ENCODE data around the gene CD63. TPM values are rescaled to one million over a fixed set of nuclear protein-coding genes. Genes with fewer than 3 reads are reported as not detected.

CD63 gene
- total RNA-seq, 1 experiment from 2014 or later: 1,362 TPM

DNA sequence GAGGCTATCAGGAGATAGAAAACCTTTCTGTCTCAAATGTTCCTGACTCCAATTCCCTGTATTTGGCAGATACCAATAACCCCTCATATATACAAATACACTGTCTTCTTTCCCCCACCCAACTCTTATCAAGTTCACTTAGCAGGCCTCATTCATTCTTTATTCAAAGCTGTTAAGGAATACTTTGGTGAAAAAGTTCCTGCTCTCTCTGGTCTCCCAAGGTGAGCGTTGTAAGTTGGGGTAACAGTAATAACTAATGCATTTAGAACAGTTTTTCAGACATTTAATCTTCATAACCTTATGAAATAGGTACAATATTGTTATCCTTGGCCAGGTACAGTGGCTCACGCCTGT is 10.2 kb upstream of the CD63 start:
- DNase-seq (ENCODE audit: low spot score): no peak

DNA sequence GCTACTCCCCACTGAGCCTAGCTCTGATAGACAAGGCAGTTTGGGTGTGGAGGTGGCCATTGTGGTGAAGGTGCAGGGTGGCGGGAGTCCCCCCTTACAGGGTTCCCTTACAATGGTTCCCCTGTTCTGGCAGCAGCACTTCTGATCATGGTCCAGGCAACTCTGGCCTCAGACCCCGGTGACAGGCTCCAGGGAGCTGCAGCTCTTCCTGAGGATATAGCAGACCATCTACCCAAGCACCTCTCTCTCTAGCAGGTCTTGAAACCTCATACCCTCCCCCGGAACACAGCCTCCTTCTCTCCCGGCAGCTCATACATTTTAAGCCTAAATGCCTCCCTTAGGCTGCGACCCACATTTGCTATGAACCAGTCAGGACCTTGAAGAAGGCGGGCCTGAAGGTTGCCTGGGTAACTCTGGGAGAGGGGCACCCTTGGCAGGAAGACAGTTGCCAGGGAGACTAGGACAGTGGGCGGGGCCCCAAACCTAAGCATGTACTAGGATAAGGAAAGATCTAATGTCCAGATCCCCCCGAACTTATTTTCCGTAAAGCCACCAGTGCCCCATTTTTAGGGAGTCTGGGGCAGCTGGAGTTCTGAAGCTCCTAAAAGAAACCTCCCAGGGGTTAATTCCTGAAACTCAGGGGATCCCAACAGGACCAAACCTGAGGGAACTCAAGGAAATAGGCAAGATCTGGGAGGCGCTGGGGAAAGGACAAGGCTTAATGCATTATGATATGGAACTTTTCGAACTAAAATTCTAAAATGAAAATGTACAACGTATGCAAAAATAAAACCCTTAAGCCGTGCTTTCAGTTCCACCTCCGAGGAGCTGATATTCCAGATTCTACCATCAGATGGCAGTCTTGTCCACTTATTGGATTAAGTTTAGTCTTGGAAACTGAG is 9.6 kb upstream of the CD63 start:
- DNase-seq (ENCODE audit: low spot score): peak; percentile 71

DNA sequence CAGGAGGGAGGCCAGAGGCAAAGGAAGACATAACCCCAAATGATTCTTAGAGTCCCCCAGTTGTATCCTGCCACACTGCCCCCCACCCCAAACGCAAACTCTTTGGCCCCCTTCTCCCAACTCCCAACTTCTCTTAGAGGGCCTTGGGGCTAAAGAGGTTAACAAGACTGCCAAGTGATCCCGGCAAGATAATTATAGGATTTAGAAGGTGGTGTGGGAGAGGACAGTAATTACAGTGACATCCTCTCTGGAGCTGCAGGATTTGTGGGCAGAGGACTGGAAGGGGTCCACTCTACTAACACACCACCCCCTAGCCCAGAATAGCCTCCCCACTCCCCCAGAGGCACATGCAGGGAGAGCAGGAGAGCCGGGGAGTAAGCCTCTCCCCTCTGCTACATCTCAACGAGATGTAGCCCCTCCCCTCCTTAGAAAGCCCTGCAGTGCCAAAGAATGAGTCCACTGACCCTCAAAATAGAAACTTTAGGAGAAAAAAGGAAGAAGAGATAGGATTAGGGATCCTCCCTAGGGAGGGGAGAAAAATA is 8.8 kb upstream of the CD63 start:
- no peak for DNase-seq (ENCODE audit: low spot score)

DNA sequence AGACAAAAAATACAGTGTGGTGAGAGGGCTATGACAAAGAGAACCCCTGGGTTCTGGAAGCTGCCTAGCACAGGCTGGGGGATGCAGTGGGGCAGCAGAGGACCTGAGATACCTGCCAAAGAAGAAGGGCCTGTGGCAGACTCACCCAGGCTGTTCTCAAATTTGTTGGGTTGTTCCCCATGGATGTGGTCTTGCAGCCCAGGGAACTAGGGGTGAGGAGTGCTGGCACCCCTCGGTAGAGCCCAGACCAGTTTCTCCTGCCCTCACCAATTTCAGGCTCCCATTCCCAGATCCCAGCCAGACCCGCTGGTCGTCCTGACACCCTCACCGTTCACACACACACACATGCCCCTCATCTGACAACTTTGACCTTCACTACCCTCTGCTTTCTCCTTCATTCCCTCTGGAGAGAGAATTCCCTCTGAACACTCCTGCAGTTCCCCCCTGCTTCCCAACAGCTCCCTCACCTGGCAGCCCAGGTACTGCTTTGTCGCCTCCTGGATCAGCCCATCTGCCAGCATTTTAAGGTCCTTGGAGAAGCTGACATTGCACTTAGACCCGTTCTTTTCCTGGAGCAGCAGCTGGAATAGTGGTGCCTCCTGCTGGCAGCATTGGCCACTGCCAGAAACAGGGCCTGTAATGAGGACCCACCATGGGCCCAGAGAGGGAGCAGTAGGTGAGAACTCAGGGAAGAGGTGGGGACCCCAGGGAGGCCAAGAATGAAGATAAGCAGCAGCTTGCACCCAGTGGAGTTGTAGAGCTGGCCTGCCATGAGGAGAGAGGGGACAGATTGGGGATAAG is 8.2 kb upstream of the CD63 start:
- DNase-seq (ENCODE audit: low spot score): peak; percentile 52

GRCh38 chr12:55736076-55736475 is 7.3 kb upstream of the CD63 start:
- no peak for DNase-seq (ENCODE audit: low spot score)

- DNase-seq (ENCODE audit: low spot score): no peak
These were observed 5.8 kb upstream of the CD63 start for GRCh38 chr12:55734595-55734994.

GRCh38 chr12:55733858-55734257 is 5.0 kb upstream of the CD63 start:
- no peak for DNase-seq (ENCODE audit: low spot score)

DNA sequence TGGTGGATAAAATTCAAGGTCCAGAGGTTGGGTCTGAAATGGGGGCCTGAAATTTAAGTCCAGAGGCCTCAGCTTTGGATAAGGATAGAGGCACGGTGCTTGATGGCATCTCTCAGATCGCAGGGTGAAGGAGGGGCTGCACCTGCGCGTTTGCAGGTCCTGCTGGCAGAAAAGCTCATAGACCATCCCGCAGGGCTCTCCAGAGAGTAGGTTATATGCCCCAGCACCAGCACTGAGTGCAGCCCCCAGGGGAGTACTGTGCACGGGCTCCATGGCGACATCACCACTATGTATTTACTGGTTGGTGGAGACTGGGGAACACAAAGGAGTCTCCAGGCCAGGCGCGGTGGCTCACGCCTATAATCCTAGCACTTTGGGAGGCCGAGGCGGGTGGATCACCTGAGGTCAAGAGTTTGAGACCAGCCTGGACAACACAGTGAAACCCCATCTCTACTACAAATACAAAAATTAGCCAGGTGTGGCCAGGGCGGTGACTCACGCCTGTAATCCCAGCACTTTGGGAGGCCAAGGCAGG is 4.3 kb upstream of the CD63 start:
- DNase-seq (ENCODE audit: low spot score): no peak

DNA sequence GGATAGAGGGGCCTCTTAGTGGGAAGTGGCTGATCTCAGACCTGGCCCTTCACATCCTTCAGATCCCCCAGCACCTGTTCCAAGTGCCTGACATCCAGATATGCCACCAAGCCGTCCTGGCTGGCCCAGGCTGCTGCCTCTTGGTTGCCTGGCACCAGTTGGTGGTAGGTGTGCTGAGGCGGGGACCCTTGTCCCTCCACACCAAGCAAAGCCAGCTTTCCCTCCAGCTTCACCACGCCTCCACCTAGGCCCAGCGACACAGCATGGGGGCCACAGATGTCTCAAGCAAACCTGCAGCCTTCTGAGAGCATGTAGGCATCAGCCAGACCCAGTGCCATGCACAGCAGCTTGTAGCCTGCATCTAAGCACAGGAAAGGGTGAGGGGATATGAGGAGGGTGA is 3.5 kb upstream of the CD63 start:
- no peak for DNase-seq (ENCODE audit: low spot score)

DNA sequence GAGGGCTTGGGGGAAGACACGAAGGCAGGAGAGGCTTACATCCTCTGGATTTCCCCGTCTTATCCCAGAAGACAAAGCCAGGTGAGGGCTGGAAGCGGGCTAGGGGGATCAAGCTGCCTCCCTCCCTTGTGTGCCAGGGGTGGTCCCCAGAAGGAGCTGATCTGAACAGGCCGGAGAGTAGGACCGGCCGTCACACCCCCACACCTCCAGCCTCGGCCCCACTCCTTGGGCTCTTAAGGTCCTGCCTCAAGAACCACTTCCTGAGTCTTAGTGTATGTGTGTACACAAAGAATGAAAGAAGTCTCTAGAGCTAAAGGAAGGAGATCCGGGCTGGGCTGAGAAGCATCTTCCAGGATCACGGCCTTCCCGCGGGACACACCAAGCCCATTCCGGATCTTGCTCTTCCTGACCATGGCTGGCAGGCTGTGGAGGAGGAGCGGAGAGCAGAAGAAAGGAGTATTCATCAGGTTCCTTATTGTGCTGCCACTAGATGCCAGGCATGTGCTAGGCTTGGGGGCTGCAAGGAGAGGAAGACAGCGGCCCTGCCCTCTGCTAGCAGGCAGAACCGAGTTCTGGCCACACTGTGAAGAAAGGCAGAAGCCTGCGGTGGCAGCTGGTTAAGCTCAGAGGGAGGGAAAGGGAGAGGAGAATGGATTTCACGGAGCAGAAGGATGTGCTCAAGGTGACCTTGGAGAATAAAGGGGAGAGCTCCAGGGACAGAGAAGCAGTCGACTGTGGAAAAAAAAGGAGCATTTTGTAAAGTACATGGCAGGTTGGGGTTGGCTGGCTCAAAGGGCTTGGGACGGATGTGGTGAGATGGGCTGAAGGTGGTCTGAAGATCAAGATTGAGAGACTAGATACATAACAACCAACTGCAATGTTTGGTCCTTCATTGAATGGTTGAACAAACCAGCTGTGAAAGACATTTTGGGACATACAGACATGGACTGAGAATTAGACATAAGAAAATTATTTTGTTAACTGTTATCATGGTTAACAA is 1.3 kb upstream of the CD63 start:
- peak; percentile 56 for DNase-seq (ENCODE audit: low spot score)

DNA sequence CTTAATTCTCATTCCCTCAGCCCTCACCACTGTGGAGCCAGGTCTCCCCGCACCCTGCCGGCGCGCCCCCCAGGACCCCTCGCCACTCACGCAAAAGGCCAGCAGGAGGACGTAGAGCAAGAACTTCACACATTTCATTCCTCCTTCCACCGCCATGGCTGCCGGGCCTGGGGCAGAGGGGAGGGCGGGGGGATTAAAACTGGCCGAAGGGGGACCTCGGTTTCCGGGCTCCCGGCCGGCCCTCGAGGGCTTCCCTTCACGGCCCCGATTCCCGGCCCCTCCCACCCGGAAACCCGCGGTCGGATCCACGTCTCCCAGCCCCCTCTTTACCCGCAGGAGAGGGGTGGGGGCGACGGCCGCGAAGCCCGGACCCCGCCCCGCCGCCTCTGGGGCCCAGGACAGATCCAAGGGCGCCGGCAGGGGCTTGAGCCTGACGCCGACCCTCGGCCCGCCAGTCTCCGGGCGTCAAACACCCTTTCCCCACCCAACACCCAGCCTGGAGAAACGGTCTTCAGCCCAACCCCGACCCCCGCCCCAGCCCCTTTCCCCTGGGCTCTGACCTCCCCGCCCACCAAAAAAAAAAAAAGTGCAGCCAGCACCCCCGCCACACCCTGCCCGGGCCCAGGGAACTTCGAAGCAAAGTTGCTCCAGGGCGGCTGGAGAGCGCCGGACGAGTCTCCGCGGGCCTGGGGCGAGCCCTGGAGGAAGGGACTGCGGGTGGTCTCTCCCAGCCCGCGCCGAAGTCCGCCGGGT is 447 bp downstream of the CD63 start:
- peak; percentile 48 for DNase-seq (ENCODE audit: low spot score)

- peak; percentile 75 for DNase-seq (ENCODE audit: low spot score)
These were observed 1.1 kb downstream of the CD63 start for GRCh38 chr12:55727643-55728185.

- DNase-seq (ENCODE audit: low spot score): no peak
These were observed 1.8 kb downstream of the CD63 start for GRCh38 chr12:55726971-55727370.

- DNase-seq (ENCODE audit: low spot score): no peak
These were observed 3.3 kb downstream of the CD63 start for GRCh38 chr12:55725556-55725955.

GRCh38 chr12:55724940-55725309 is 3.9 kb downstream of the CD63 start:
- DNase-seq (ENCODE audit: low spot score): no peak

- no peak for DNase-seq (ENCODE audit: low spot score)
These were observed 4.4 kb downstream of the CD63 start for GRCh38 chr12:55724226-55724939.

DNA sequence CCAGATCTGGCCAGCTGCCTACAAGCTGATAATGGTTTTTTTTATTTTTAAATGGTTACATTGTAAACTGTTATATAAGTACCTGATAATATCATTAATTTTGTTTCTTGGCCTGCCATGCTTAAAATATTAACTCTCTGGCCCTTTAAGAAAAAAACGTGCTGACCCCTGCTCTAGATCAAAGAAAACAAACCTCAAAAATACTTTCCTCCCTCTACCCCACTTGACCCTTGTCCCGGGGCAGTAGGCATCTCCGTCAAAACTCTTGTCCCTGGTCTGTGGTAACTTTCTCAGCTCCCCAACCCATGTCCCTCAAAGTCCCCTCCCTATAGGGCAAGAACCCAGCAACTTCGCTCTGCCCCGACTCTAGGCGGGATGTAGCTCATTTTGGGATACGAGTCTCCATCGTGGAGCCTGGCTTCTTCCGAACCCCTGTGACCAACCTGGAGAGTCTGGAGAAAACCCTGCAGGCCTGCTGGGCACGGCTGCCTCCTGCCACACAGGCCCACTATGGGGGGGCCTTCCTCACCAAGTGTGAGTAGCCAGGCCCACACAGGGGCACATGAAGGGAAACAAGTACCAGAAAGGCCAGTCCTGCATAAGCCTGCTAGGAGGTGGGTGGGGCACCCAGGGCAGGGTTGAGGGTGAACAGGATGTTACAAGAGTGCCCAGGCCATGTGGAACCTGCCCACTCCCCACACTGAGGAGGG is 5.1 kb downstream of the CD63 start:
- DNase-seq (ENCODE audit: low spot score): no peak

DNA sequence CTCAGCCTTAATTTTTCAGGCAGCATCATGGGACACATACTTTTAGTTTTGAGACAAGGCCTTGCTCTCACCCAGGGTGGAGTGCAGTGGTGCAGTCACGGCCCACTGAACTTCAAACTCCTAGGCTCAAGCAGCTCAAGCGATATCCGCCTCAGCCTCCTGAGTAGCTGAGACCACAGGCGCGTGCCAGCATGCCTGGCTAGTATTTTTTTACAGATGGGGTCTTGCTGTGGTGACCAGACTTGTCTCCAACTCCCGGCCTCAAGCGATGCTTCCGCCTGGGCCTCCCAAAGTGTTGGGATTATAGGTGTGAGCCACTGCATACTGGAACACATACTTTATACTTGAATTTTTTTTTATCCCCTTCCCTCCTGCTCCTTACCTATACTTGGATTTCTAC is 5.9 kb downstream of the CD63 start:
- no peak for DNase-seq (ENCODE audit: low spot score)
